Thoracic aorta (tissue), 2 donors: ENCODE results near the gene MEIS3. TPM values are rescaled to one million over a fixed set of nuclear protein-coding genes. Genes with fewer than 3 reads are reported as not detected.

Source experiments
- ATAC-seq: fragments of 150-250 bp; one replicate; pipeline ENCODE4 v1.8.0; 2017; ENCODE audit warnings: low read depth; ENCODE audit not compliant: insufficient number of reproducible peaks, low FRiP score
- DNase-seq: peaks from one replicate; pipeline ENCODE4 v3.0.0-alpha.2; 2020; ENCODE audit warnings: low spot score
- H3K27ac ChIP-seq, 2 donors: fragments of 200-600 bp; sonication (generic); 1 replicate in 1 of 2; 2 replicates in 1 of 2; pipeline ENCODE4 v1.5.1; 2016; ENCODE audit warnings: mild to moderate bottlenecking in 2 of 2, moderate library complexity in 2 of 2
- H3K27me3 ChIP-seq: fragments of 200-600 bp; sonication (generic); replicated peaks from 2 replicates; pipeline ENCODE4 v1.6.0; 2016; ENCODE audit warnings: mild to moderate bottlenecking; ENCODE audit not compliant: insufficient read depth
- H3K36me3 ChIP-seq: fragments of 200-600 bp; sonication (generic); one replicate; pipeline ENCODE4 v1.5.1; 2016
- H3K4me1 ChIP-seq, 2 donors: fragments of 200-600 bp; sonication (generic); 1 replicate in 1 of 2; 2 replicates in 1 of 2; pipeline versions ENCODE4 v1.5.1 to v1.6.0; 2016; ENCODE audit warnings: low read depth in 2 of 2, mild to moderate bottlenecking in 1 of 2; ENCODE audit not compliant: control insufficient read depth in 1 of 2
- H3K4me3 ChIP-seq: fragments of 200-600 bp; sonication (generic); 2 replicates; pipeline ENCODE4 v1.5.1; 2016; ENCODE audit warnings: mild to moderate bottlenecking
- H3K9me3 ChIP-seq: fragments of 200-600 bp; sonication (generic); 2 replicates; pipeline ENCODE4 v1.5.1; 2016
- total RNA-seq, 2 donors: library from RNA; depleted of rRNA; stranded (reverse); fragments of >200 nt; gene quantifications; one replicate each; pipeline versions ENCODE4 v1.1.0 to v1.2.3, GENCODE V29; 2016
- TF ChIP-seq, protein P1 (sequence below): fragments of 200-600 bp; sonication (generic); IDR thresholded peaks from one replicate; pipeline ENCODE4 v1.5.1; 2019; ENCODE audit warnings: antibody characterized with exemption

MEIS3 gene
- total RNA-seq, 2 donors from 2014 or later, result 6.4 to 11.5 TPM

DNA sequence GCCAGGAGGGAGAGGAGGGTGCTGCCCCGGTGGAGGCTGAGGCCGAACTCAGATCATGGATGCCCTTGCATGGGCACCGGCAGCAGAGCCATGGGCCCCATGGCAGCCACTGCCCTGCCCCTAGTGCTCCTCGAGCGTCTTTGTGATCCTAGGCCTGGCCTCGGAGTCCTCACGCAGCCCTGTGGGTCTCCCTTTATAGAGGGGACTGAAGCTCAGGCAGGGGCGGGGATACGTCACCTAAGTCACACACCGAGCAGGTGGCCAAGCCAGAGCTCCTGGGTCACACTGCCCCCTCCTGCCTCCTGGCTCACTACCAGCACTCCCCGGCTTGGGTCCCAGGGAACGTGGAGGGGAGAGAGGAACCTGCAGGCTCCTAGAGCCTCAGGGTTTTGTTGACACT is 41.5 kb downstream of the MEIS3 start:
- ATAC-seq (no peak), DNase-seq (no peak)
- TF ChIP-seq, protein P1, sequence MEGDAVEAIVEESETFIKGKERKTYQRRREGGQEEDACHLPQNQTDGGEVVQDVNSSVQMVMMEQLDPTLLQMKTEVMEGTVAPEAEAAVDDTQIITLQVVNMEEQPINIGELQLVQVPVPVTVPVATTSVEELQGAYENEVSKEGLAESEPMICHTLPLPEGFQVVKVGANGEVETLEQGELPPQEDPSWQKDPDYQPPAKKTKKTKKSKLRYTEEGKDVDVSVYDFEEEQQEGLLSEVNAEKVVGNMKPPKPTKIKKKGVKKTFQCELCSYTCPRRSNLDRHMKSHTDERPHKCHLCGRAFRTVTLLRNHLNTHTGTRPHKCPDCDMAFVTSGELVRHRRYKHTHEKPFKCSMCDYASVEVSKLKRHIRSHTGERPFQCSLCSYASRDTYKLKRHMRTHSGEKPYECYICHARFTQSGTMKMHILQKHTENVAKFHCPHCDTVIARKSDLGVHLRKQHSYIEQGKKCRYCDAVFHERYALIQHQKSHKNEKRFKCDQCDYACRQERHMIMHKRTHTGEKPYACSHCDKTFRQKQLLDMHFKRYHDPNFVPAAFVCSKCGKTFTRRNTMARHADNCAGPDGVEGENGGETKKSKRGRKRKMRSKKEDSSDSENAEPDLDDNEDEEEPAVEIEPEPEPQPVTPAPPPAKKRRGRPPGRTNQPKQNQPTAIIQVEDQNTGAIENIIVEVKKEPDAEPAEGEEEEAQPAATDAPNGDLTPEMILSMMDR, result no peak
- no peaks in the 10 kb centered on the region for H3K27me3 ChIP-seq
- H3K4me3 ChIP-seq, result no peak overlapping the region
- no peaks in the 10 kb centered on the region for H3K9me3 ChIP-seq
- H3K27ac ChIP-seq, result no peak overlapping the region
- peaks cover 69% of the 10 kb centered on the region for H3K36me3 ChIP-seq
- no peaks in the 10 kb centered on the region for H3K4me1 ChIP-seq

DNA sequence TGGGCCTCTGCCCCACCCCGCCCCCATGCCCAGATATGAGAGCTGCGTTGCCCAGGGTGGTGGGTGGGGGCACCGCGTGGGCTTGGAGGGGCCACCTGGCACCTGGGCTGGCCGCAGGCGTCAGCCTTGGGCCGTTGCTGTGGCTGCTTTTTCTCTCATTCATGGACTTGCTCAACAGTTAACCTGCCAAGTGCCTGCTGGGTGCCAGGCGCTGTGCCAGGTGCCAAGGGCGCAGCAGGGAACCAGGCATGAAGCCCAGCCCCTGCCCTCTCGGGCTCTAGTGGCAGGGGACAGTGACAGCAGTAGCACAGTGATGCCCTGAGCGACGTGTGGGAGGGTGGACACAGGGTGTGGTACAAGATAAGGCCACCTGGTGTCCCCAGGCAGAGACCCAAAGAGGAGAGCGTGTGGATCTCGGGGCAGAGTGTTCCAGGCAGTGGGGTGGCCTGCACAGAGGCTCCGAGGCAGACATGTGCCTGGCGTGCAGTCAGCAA is 42.1 kb downstream of the MEIS3 start:
- ATAC-seq (no peak), DNase-seq (no peak)
- TF ChIP-seq, protein P1, result no peak
- H3K36me3 ChIP-seq, result peaks cover 72% of the 10 kb centered on the region
- no peak overlapping the region for H3K4me3 ChIP-seq
- no peaks in the 10 kb centered on the region for H3K9me3 ChIP-seq
- H3K4me1 ChIP-seq, result no peaks in the 10 kb centered on the region
- no peak overlapping the region for H3K27ac ChIP-seq
- no peaks in the 10 kb centered on the region for H3K27me3 ChIP-seq

DNA sequence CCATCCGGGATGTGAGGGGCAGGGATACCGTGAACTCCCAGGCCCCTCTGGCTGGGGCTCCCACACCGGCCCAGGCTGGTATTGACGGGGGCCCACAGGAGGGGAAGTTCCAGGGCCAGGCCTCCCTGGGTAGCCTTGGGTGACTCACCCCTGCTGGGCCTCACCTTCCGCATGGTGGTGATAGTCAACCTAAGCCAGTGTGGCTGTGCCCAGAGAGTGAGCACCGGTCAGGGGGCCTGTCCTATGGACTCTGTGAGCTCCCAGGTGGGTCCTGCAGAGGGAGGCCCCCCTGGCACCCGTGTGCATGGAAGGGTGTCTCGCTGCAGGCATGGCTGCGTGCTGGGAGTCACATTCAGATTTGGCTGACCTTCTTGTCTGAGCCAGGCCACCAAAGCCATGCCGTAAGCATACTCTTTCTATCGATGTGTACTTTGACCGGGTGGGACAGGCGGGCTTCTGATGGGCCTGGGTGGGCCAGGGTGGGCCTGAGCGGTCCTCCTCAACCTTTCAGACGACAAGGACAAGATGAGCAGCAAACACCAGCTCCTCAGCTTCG is 42.7 kb downstream of the MEIS3 start:
- H3K4me1 ChIP-seq, result no peaks in the 10 kb centered on the region
- TF ChIP-seq, protein P1, result no peak
- no peaks in the 10 kb centered on the region for H3K27me3 ChIP-seq
- no peak overlapping the region for H3K27ac ChIP-seq
- H3K4me3 ChIP-seq, result no peak overlapping the region
- H3K9me3 ChIP-seq, result no peaks in the 10 kb centered on the region
- no peak for DNase-seq
- ATAC-seq, result no peak
- peaks cover 68% of the 10 kb centered on the region for H3K36me3 ChIP-seq

DNA sequence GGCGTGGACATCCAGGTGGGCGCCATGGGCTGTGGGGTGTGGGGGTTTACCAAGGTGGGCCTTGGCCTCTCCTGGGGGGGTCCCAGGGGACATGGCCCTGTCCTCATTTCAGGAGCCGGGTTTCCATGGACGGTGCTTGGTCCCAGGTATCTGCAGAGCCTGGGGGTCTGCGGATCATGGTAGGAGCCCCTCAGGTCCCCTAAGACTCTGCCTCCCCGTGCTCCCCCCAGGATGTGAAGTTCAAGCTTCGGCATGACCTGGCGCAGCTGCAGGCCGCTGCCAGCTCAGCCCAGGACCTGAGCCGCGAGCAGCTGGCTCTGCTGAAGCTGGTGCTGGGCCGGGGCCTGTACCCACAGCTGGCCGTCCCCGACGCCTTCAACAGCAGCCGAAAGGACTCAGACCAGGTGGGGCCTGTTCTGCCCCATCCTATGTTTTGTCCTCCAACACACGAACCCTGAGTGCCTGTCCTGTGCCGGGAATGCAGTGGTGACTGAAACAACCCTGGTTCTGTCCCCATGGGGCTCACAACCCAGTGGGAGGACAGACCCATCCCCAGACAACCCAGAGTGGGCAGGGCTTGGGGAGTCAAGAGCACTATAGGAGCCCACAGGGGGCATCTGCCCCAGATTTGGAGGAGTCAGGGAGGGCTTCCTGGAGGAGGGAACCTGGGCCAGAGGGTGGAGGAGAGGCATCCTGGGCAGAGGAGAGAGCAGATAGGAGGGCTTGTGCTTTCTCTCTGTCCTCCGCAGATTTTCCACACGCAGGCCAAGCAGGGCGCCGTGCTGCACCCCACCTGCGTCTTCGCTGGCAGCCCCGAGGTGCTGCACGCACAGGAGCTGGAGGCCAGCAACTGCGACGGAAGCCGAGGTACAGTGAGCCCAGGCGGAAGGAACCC is 43.4 kb downstream of the MEIS3 start:
- H3K9me3 ChIP-seq, result no peaks in the 10 kb centered on the region
- TF ChIP-seq, protein P1, result no peak
- peaks cover 63% of the 10 kb centered on the region for H3K36me3 ChIP-seq
- no peaks in the 10 kb centered on the region for H3K27me3 ChIP-seq
- no peak overlapping the region for H3K4me3 ChIP-seq
- H3K27ac ChIP-seq, result no peak overlapping the region
- no peak for DNase-seq
- no peaks in the 10 kb centered on the region for H3K4me1 ChIP-seq
- ATAC-seq, result no peak

DNA sequence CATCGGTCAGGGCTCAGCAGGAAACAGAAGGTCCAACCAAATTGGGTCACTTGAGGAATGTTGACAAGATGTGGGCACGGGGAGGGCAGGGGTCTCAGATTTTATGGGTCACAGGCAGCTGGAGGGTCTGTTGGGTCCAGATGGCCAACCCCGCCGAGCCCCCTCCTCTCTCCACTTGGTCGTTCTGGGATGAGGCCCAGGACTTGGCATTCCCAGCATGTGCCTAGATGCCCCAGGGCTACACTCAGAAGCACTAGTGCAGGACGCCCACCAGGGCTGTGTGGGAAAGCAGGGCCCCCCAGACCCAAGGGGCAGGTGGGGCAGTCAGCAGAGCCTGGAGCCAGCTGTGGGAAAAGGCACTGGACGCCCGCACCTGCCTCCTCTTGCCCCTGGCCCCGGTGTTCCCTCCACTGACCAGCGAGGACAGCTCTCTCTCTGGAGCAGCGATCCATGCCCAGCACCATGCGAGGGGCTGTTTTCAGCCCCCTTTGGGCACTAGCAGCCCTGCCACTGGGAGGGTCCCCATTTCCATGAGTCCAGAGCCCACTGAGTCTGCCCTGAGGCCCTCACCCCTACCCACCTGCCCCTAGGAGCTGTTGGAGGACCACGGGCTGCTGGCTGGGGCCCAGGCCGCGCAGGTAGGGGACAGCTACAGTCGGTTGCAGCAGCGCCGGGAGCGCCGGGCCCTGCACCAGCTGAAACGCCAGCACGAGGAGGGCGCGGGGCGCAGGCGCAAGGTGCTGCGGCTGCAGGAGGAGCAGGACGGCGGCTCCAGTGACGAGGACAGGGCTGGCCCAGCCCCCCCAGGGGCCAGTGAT is 44.2 kb downstream of the MEIS3 start:
- TF ChIP-seq, protein P1, result no peak
- ATAC-seq, result no peak
- DNase-seq, result no peak
- Histone ChIP-seq H3K4me1 (no peaks in the 10 kb centered on the region), H3K27me3 (no peaks in the 10 kb centered on the region), H3K27ac (no peak overlapping the region), H3K36me3 (peaks cover 57% of the 10 kb centered on the region), H3K9me3 (no peaks in the 10 kb centered on the region), H3K4me3 (no peak overlapping the region)
